Kidney (tissue), 14 donors: ENCODE data around the gene NUFIP2. TPM values are rescaled to one million over a fixed set of nuclear protein-coding genes. Genes with fewer than 3 reads are reported as not detected.

ENCODE experiments used
- DNase-seq, 5 donors: peaks; one replicate each; pipeline ENCODE4 v3.0.0-alpha.2; 2013 to 2020
- FAIRE-seq: peaks from 2 replicates; lab custom pipeline; 2012; peaks lifted over from hg19 to GRCh38; lab: Jason Lieb, UNC
- H3K27ac ChIP-seq, 2 donors: one replicate each; pipeline ENCODE4 v1.7.0; 2013; ENCODE audit warnings: low read depth in 2 of 2, low read length in 2 of 2, inconsistent platforms in 1 of 2
- H3K27me3 ChIP-seq: one replicate; pipeline ENCODE4 v1.7.1; 2013; ENCODE audit warnings: low read length, inconsistent platforms; ENCODE audit not compliant: control insufficient read depth, insufficient read depth
- H3K36me3 ChIP-seq, 3 donors: one replicate each; pipeline versions ENCODE4 v1.7.0 to v1.7.1; 2013; ENCODE audit warnings: low read length in 3 of 3, control low read depth in 1 of 3, inconsistent platforms in 1 of 3; ENCODE audit not compliant: insufficient read depth in 3 of 3, control insufficient read depth in 2 of 3
- H3K4me1 ChIP-seq, 3 donors: one replicate each; pipeline versions ENCODE4 v1.7.0 to v1.7.1; 2013; ENCODE audit warnings: low read length in 3 of 3, inconsistent platforms in 1 of 3, low read depth in 1 of 3; ENCODE audit not compliant: control insufficient read depth in 2 of 3, insufficient read depth in 2 of 3
- H3K4me3 ChIP-seq, 3 donors: one replicate each; pipeline versions ENCODE4 v1.7.0 to v1.8.1; 2013; ENCODE audit warnings: low read length in 3 of 3, control low read depth in 1 of 3, inconsistent platforms in 1 of 3
- H3K9ac ChIP-seq, 3 donors: one replicate each; pipeline versions ENCODE4 v1.7.0 to v1.7.1; 2013; ENCODE audit warnings: low read length in 3 of 3, control low read depth in 1 of 3, inconsistent platforms in 1 of 3
- H3K9me3 ChIP-seq, 3 donors: one replicate each; pipeline versions ENCODE4 v1.7.0 to v1.7.1; 2013; ENCODE audit warnings: low read length in 3 of 3, control low read depth in 1 of 3, inconsistent platforms in 1 of 3; ENCODE audit not compliant: control insufficient read depth in 2 of 3, insufficient read depth in 1 of 3
- CTCF ChIP-seq: IDR thresholded peaks from 3 replicates; pipeline ENCODE4 v1.5.1; 2012; ENCODE audit warnings: mild to moderate bottlenecking, moderate library complexity, borderline replicate concordance; ENCODE audit not compliant: insufficient read depth; ENCODE audit errors: extremely low read depth
- intact Hi-C: fragments of 100-400 bp; cut with DNase I; formaldehyde crosslinking; loops from one replicate; pipeline ENCODE4 v1.11.1; 2022
- polyA plus RNA-seq: library from polyadenylated mRNA; stranded (reverse); fragments of 350-450 nt; fragmentation: Illumina TruSeq; extraction: RNeasy Lipid Tissue Mini Kit (QIAGEN cat#74804); gene quantifications from one replicate; pipeline ENCODE4 v1.2.3, GENCODE V29; 2014; ENCODE audit warnings: low read depth, low replicate concordance; ENCODE audit not compliant: insufficient read depth
- total RNA-seq: library from RNA; stranded (reverse); fragmentation: NEBNext Ultra II Directional; extraction: Animal tissue kit (Norgen Biotek cat#: 25700); gene quantifications from one replicate; pipeline ENCODE4 v1.2.1, GENCODE V29; 2021
- donor health status: control.
- donor health status: control.
- donor health status: control.
- donor health status: control.
- donor health status: control.
- donor health status: DM: yes; HTN: yes; CAD: no.
- donor health status: Normal renal cell carcinoma (clear cell type).

Gene NUFIP2
- total and polyA plus RNA-seq, 2 donors from 2014 or later, result 7.6 to 52.3 TPM

DNA sequence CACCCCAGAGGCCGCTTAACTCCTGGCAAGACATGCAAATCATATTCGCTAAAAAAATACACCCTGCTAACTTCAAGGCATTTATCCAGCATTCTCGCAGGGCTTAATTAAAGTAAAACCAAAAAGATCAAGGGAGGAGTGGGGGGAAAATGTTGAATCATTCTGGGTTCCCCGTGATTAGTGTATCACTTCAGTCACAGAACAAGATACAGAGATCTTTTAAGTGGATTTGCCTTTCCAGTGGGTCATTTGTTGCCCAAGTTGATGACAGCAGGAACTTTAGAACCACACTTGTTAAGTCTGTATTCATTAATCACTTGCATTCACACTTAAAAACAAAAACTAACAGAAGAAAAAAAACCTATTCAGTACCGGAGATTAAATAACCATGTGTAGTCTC is 30.0 kb downstream of the NUFIP2 start:
- DNase-seq (no peak), FAIRE-seq (no peak)
- no peak overlapping the region for H3K27ac ChIP-seq
- no peak overlapping the region for H3K4me3 ChIP-seq
- H3K36me3 ChIP-seq, result peaks cover 0 to 37% (median 13%) of the 10 kb centered on the region in 3 donors
- no peaks in the 10 kb centered on the region for H3K4me1 ChIP-seq
- H3K27me3 ChIP-seq, result no peaks in the 10 kb centered on the region
- no peak for TF ChIP-seq CTCF
- H3K9ac ChIP-seq, result no peak overlapping the region
- intact Hi-C loops, result no loop called here
- no peaks in the 10 kb centered on the region for H3K9me3 ChIP-seq

- Histone ChIP-seq H3K9me3 (no peaks in the 10 kb centered on the region), H3K27me3 (no peaks in the 10 kb centered on the region), H3K4me1 (no peaks in the 10 kb centered on the region), H3K4me3 (no peak overlapping the region), H3K27ac (no peak overlapping the region), H3K9ac (no peak overlapping the region), H3K36me3 (peaks cover 0 to 16% (median 13%) of the 10 kb centered on the region in 3 donors)
- TF ChIP-seq CTCF, result no peak
- no peak for DNase-seq
- intact Hi-C loops, result no loop called here
- no peak for FAIRE-seq
Measured at GRCh38 chr17:29257756-29258155, 36.2 kb downstream of the NUFIP2 start.

- no peak overlapping the region for H3K27ac ChIP-seq
- no peak for TF ChIP-seq CTCF
- H3K4me3 ChIP-seq, result no peak overlapping the region
- H3K9ac ChIP-seq, result no peak overlapping the region
- intact Hi-C loops, result no loop called here
- DNase-seq, result no peak
- H3K36me3 ChIP-seq, result peaks cover 0 to 11% (median 9%) of the 10 kb centered on the region in 3 donors
- no peak for FAIRE-seq
- peaks cover 0 to 3% (median 0%) of the 10 kb centered on the region in 3 donors for H3K4me1 ChIP-seq
- H3K9me3 ChIP-seq, result no peaks in the 10 kb centered on the region
- H3K27me3 ChIP-seq, result no peaks in the 10 kb centered on the region
Measured at GRCh38 chr17:29256735-29257466, 37.0 kb downstream of the NUFIP2 start.
